GM10266 (cell line): Measurements from ENCODE around the gene TMEM144.

Source experiments
- DNase-seq: peaks from one replicate; pipeline ENCODE4 v3.0.0; 2012; ENCODE audit errors: extremely low spot score
- TF ChIP-seq, protein P1 (sequence below): IDR thresholded peaks from 2 replicates; pipeline ENCODE4 v1.5.1; 2012; ENCODE audit warnings: mild to moderate bottlenecking, low read depth; ENCODE audit not compliant: control insufficient read depth, insufficient read depth; ENCODE audit errors: missing control alignments

TMEM144 gene

DNA sequence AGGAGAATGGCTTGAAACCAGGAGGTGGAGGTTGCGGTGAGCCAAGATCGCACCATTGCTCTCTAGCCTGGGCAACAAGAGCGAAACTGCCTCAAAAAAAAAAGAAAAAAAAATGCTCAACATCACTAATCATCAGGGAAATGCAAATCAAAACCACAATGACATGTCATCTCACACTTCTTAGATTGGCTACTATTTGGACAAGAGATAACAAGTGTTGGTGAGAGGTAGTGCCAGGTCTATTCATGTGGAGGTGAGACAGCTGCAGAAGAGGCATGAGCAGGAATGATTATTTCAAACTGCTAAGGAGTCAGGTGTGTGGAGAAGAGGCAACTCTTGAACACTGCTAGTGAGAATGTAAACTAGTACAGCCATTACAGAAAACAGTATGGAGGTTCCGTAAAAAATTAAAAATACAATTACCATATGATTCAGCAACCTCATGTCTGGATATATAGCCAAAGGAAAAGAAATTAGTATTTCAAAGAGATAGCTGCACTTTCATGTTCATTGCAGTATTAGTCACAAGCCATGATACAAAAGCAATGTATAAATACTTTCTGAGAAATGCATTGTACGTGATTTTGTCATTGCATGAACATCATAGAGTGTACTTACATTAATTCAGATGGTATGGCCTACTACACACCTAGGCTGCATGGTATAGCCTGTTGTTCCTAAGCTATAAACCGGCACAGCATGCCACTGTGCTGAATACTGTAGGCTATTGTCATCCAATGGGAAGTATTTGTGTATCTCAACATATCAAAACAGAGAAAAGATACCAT is 75.3 kb downstream of the TMEM144 start:
- TF ChIP-seq, protein P1, sequence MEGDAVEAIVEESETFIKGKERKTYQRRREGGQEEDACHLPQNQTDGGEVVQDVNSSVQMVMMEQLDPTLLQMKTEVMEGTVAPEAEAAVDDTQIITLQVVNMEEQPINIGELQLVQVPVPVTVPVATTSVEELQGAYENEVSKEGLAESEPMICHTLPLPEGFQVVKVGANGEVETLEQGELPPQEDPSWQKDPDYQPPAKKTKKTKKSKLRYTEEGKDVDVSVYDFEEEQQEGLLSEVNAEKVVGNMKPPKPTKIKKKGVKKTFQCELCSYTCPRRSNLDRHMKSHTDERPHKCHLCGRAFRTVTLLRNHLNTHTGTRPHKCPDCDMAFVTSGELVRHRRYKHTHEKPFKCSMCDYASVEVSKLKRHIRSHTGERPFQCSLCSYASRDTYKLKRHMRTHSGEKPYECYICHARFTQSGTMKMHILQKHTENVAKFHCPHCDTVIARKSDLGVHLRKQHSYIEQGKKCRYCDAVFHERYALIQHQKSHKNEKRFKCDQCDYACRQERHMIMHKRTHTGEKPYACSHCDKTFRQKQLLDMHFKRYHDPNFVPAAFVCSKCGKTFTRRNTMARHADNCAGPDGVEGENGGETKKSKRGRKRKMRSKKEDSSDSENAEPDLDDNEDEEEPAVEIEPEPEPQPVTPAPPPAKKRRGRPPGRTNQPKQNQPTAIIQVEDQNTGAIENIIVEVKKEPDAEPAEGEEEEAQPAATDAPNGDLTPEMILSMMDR, result no peak
- no peak for DNase-seq

DNA sequence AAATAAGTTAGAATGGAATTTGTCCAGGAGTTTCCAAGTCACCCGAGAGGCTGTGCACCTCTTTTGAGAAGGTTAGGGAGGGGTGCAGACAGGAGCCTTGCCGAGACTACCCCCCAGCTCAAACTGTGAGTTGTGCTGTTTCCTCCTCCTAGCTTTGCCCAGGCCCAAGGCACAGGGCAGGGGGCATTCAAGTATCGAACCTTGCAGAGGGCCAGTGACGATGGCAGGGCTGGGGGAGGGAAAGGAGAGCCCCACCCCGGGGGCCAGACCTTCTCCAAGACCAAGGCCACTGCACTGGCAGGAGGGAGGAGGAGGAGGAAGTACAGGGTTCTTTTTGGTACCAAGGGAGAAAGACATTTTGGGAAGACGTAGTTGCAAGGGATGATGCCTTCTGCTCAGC is 80.6 kb downstream of the TMEM144 start:
- DNase-seq, result no peak
- TF ChIP-seq, protein P1, result no peak

DNA sequence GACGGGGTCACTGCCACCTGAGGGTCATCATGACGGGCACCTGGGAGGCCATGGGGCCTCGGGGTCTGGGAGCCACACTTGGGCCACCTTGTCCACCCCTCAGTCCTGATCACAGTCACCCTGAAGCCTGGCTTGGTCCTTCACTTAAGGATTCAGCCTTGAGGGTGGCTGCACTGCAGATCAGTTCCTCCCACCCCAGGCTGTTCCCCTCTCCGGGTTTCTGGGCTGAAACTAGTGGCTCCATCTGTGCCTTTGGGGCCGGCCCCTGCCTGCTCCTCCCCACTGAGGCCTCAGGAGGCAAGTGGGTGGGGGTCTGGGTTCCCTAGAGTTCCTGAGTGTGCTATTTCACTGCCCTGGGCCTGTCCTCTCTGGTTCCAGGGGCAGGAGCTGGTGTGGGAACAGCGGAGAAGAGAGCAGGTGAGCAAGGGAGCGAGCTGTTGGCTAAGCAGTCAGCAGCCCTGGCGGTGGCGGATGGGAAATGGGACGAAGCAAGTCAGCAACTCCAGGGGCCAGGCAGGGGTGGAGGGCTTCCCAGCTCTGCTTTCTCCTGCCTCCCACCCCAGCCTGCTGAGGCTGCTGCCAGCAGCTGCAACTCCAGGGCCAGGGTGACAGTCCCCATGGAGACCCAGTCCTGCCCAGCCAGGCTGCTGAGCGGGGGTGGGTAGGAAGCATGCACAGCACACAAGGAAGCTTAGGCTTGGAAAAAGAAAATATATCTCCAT is 81.2 kb downstream of the TMEM144 start:
- DNase-seq, result no peak
- TF ChIP-seq, protein P1, result no peak

DNA sequence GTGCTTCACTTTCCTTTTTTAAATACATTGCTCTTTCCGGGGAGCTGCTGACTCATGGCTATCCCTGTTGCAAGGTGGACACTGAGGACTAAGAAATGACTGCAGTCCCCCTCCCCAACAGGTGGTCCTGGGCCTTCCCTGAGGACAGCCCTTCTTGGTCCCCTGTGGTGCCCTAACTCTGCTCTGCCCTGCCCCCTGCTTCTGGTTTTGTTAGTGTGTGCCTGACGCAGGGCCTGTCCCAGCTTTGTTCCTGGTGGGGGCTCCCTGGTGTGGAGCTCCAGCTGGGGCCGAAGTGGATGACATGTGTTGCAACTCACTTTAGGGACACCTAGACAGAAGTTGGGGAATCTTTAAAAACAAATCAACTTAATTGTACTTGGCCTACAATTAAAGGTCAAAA is 81.9 kb downstream of the TMEM144 start:
- DNase-seq, result no peak
- TF ChIP-seq, protein P1, result no peak

DNA sequence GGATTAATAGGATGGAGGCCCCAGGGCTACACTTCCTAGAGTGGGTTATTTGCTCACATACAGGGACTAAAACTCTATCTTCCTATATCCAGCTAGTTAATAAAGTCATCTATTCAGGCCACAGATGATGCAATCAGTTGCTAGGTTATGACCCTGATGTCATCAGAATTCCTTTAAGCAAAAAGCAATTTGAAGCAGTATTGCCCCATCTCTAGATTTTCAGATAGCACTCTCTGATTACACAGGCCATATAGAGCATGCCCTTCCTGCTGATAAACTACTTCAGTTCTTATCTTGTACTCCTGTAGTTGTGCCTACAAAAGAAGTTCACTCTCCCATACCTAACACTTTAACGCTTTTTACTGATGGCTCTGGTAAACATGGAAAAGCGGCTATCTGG is 84.8 kb downstream of the TMEM144 start:
- no peak for DNase-seq
- TF ChIP-seq, protein P1, result no peak

DNA sequence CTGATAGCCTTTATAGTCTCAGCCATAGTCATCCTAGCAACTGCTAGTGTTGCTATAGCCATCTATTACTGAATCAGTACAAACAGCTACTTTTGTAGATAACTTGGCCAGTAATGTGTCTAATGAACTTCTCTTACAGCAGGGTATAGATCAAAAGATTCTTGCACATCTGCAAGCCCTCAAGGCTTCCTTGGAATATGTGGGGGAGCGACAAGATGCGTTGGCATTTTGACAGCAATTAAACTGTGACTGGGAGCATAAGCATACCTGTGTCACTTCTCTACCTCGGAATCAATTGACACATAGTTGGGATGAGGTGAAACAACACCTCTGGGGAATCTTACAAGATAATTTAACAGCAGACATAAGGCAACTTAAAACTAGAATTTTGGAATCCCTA is 87.6 kb downstream of the TMEM144 start:
- no peak for DNase-seq
- TF ChIP-seq, protein P1, result no peak

DNA sequence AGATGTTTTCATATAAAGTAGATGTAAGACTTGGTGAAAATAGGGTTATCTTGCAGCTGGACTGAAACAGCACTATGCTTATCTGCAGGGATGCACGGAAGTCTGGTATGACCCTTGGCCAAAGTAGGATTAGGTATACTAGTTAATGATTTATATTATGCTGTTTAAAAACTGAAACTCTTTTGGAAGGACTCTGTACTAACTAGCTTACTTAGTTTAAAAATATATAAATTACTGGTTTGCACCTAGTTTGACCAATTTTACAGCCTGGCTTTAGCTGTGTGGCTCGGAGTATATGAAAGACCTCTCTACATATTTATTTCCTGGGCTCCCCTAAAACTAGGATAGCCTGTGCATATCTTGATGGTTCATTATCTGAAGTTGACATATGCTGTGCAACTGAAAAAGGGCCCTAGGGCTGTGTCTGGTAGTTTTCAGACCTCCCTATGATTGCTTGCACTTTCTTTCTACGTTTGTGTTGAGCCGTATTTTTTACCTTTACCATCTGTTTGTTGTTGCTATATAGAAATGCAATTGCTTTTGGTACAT is 89.2 kb downstream of the TMEM144 start:
- DNase-seq, result no peak
- TF ChIP-seq, protein P1, result no peak
